Esophagus squamous epithelium (tissue), 4 donors: Measurements from ENCODE around the gene CEP85L.

Experiments
- POLR2A ChIP-seq, 4 donors: fragments of 450-650 bp; IDR thresholded peaks; one replicate each; pipeline ENCODE4 v1.6.1; 2017; ENCODE audit warnings: antibody characterized with exemption in 4 of 4, mild to moderate bottlenecking in 4 of 4, moderate library complexity in 3 of 4
- TF ChIP-seq, protein P1 (sequence below), 6 experiments: fragments of 450-650 bp in 4 of 6; fragments of 200-600 bp in 2 of 6; sonication (generic) in 2 of 6; IDR thresholded peaks; one replicate each; pipeline ENCODE4 v1.5.1; 2016 to 2019; ENCODE audit warnings: antibody characterized with exemption in 6 of 6, mild to moderate bottlenecking in 4 of 6, moderate library complexity in 4 of 6

GRCh38 chr6:118656847-118657451, 5.6 kb upstream of the CEP85L start:
- TF ChIP-seq, protein P1, sequence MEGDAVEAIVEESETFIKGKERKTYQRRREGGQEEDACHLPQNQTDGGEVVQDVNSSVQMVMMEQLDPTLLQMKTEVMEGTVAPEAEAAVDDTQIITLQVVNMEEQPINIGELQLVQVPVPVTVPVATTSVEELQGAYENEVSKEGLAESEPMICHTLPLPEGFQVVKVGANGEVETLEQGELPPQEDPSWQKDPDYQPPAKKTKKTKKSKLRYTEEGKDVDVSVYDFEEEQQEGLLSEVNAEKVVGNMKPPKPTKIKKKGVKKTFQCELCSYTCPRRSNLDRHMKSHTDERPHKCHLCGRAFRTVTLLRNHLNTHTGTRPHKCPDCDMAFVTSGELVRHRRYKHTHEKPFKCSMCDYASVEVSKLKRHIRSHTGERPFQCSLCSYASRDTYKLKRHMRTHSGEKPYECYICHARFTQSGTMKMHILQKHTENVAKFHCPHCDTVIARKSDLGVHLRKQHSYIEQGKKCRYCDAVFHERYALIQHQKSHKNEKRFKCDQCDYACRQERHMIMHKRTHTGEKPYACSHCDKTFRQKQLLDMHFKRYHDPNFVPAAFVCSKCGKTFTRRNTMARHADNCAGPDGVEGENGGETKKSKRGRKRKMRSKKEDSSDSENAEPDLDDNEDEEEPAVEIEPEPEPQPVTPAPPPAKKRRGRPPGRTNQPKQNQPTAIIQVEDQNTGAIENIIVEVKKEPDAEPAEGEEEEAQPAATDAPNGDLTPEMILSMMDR (IDR thresholded peaks at IDR 0.05) = no peak
- TF ChIP-seq POLR2A (IDR thresholded peaks at IDR 0.05) = no peak
